HCT116 (cell line): ENCODE results near the gene ATF2. TPM values are rescaled to one million over a fixed set of nuclear protein-coding genes. Genes with fewer than 3 reads are reported as not detected.

ENCODE experiments used
- ATAC-seq: fragments of 200-7000 bp; cut with Tn5 transposase; 2 replicates; pipeline ENCODE4 v1.9.1; 2020; ENCODE audit warnings: mild to moderate bottlenecking, moderate library complexity
- BruUV-seq: library from RNA; stranded (reverse); fragments of 400-500 nt; replicated peaks from 2 replicates; lab custom pipeline; 2021; lab: Mats Ljungman, UMichigan
- CTCF ChIA-PET: fragments of 300-600 bp; sonication (Branson Sonifier 250); formaldehyde crosslinking; loops from one replicate; lab custom pipeline; 2021; ENCODE audit warnings: antibody characterized with exemption; lab: Charles Lee
- POLR2A ChIA-PET: fragments of 300-600, 350-600 bp; sonication (Branson Sonifier 250); formaldehyde crosslinking; loops from one replicate; lab custom pipeline; 2021; ENCODE audit warnings: antibody characterized with exemption; lab: Charles Lee
- RAD21 ChIA-PET, 2 experiments: fragments of 300-600 bp; sonication (Branson Sonifier 250); formaldehyde crosslinking; loops; one replicate each; lab custom pipeline; 2023; ENCODE audit warnings: low total read pairs in 2 of 2; ENCODE audit not compliant: uncharacterized antibody in 2 of 2, unreplicated experiment in 2 of 2, low non-redundant PET in 1 of 2; lab: Charles Lee
- DNase-seq: peaks from one replicate; pipeline ENCODE4 v3.0.0-alpha.2; 2010; ENCODE audit warnings: low read depth, low spot score
- H2AFZ ChIP-seq: fragments of 200-600 bp; shearing (Covaris generic), sonication (generic); 2 replicates; pipeline ENCODE4 v1.6.1; 2017; ENCODE audit warnings: low read depth, mixed run types, mixed read lengths, antibody characterized with exemption, low read length; ENCODE audit not compliant: poor library complexity, severe bottlenecking
- H3K27ac ChIP-seq: 2 replicates; pipeline ENCODE4 v1.5.1; 2012; ENCODE audit warnings: low read depth, low read length
- H3K27me3 ChIP-seq: fragments of 200-600 bp; sonication (generic); 2 replicates; pipeline ENCODE4 v1.6.1; 2016; ENCODE audit warnings: mixed run types, low read length, mixed read lengths; ENCODE audit not compliant: insufficient read depth
- H3K36me3 ChIP-seq, 2 experiments: fragments of 200-500 bp in 1 of 2; fragments of 200-600 bp in 1 of 2; sonication (Bioruptor generic) in 1 of 2; sonication (generic) in 1 of 2; 2 replicates each; pipeline versions ENCODE4 v1.5.1 to v1.6.1; 2014 to 2016; ENCODE audit warnings: low read length in 2 of 2, inconsistent platforms in 1 of 2, mixed read lengths in 1 of 2, mixed run types in 1 of 2; ENCODE audit not compliant: insufficient read depth in 2 of 2, control insufficient read depth in 1 of 2
- H3K4me1 ChIP-seq, 2 experiments: fragments of 200-600 bp in 1 of 2; sonication (generic) in 1 of 2; 2 replicates each; pipeline versions ENCODE4 v1.5.1 to v1.6.1; 2012 to 2017; ENCODE audit warnings: low read length in 2 of 2, inconsistent platforms in 1 of 2, mild to moderate bottlenecking in 1 of 2, mixed read lengths in 1 of 2, mixed run types in 1 of 2, moderate library complexity in 1 of 2; ENCODE audit not compliant: insufficient read depth in 2 of 2, control insufficient read depth in 1 of 2
- H3K4me2 ChIP-seq: fragments of 200-600 bp; sonication (generic); 2 replicates; pipeline ENCODE4 v1.6.1; 2017; ENCODE audit warnings: mixed run types, low read length, mixed read lengths
- H3K4me3 ChIP-seq, 2 experiments: fragments of 200-600 bp in 1 of 2; sonication (generic) in 1 of 2; replicated peaks in 1 of 2; 2 replicates each; pipeline ENCODE4 v1.5.1; 2011 to 2016; ENCODE audit warnings: low read length in 2 of 2, control low read depth in 1 of 2, low read depth in 1 of 2, mild to moderate bottlenecking in 1 of 2, mixed read lengths in 1 of 2, mixed run types in 1 of 2
- H3K79me2 ChIP-seq: fragments of 200-600 bp; sonication (generic); 2 replicates; pipeline ENCODE4 v1.6.1; 2017; ENCODE audit warnings: mild to moderate bottlenecking, mixed run types, low read length, moderate library complexity, mixed read lengths; ENCODE audit not compliant: insufficient read depth
- H3K9ac ChIP-seq: fragments of 200-600 bp; sonication (generic); 2 replicates; pipeline ENCODE4 v1.6.1; 2016; ENCODE audit warnings: low read length, mixed read lengths
- H3K9me2 ChIP-seq: fragments of 200-600 bp; sonication (generic), shearing (Covaris generic); 2 replicates; pipeline ENCODE4 v1.6.1; 2017; ENCODE audit warnings: mixed run types, mild to moderate bottlenecking, moderate library complexity; ENCODE audit not compliant: insufficient read depth
- H3K9me3 ChIP-seq, 2 experiments: fragments of 200-500 bp in 1 of 2; fragments of 200-600 bp in 1 of 2; sonication (Bioruptor generic) in 1 of 2; sonication (generic) in 1 of 2; 2 replicates each; pipeline ENCODE4 v1.6.1; 2014 to 2017; ENCODE audit warnings: low read length in 2 of 2, mixed read lengths in 2 of 2, inconsistent platforms in 1 of 2, low read depth in 1 of 2, mild to moderate bottlenecking in 1 of 2, mixed run types in 1 of 2, moderate library complexity in 1 of 2; ENCODE audit not compliant: control insufficient read depth in 1 of 2, insufficient read depth in 1 of 2
- H4K20me1 ChIP-seq: fragments of 200-600 bp; sonication (generic), shearing (Covaris generic); 2 replicates; pipeline ENCODE4 v1.6.1; 2017; ENCODE audit warnings: mixed run types, mild to moderate bottlenecking, moderate library complexity; ENCODE audit not compliant: insufficient read depth
- CBX3 ChIP-seq: IDR thresholded peaks from 2 replicates; pipeline ENCODE4 v1.6.1; 2012; ENCODE audit warnings: low read depth
- CEBPB ChIP-seq: IDR thresholded peaks from 2 replicates; pipeline ENCODE4 v1.6.1; 2012; ENCODE audit warnings: low read depth
- EGR1 ChIP-seq: IDR thresholded peaks from 2 replicates; pipeline ENCODE4 v1.6.1; 2012; ENCODE audit warnings: low read depth
- EZH2 ChIP-seq: fragments of 200-600 bp; sonication (generic); IDR thresholded peaks from 2 replicates; pipeline ENCODE4 v1.6.1; 2017; ENCODE audit warnings: antibody characterized with exemption, mixed run types
- EZH2phosphoT487 ChIP-seq: fragments of 200-600 bp; IDR thresholded peaks from 2 replicates; pipeline ENCODE4 v1.6.1; 2018; ENCODE audit warnings: antibody characterized with exemption, borderline replicate concordance
- POLR2A ChIP-seq: IDR thresholded peaks from 2 replicates; pipeline ENCODE4 v1.7.0; 2011; ENCODE audit warnings: borderline replicate concordance; ENCODE audit not compliant: insufficient read depth, insufficient read length; ENCODE audit errors: extremely low read depth
- RAD21 ChIP-seq: IDR thresholded peaks from 2 replicates; pipeline ENCODE4 v1.6.1; 2012; ENCODE audit warnings: low read depth, mild to moderate bottlenecking
- SRF ChIP-seq: IDR thresholded peaks from 2 replicates; pipeline ENCODE4 v1.6.1; 2012; ENCODE audit warnings: low read depth
- YY1 ChIP-seq: IDR thresholded peaks from 2 replicates; pipeline ENCODE4 v1.6.1; 2011; ENCODE audit warnings: low read length, low read depth, moderate library complexity, mild to moderate bottlenecking; ENCODE audit not compliant: insufficient replicate concordance; ENCODE audit errors: extremely low read depth
- ZFX ChIP-seq: fragments of 450-650 bp; IDR thresholded peaks from 2 replicates; pipeline ENCODE4 v1.6.1; 2017
- ZNF274 ChIP-seq: fragments of 200-500 bp; sonication (Bioruptor generic); IDR thresholded peaks from 2 replicates; pipeline ENCODE4 v1.6.1; 2014; ENCODE audit warnings: mild to moderate bottlenecking, low read depth, low read length, inconsistent platforms
- intact Hi-C: fragments of 100-400 bp; cut with micrococcal nuclease; formaldehyde crosslinking; loops from 2 replicates; pipeline ENCODE4 v1.10.0; 2022
- total RNA-seq: library from RNA; stranded (reverse); gene quantifications from one replicate; pipeline ENCODE4 v1.2.1, GENCODE V29; 2021; ENCODE audit not compliant: unreplicated experiment
- TF ChIP-seq, protein P1 (sequence below): IDR thresholded peaks from 2 replicates; pipeline ENCODE4 v1.6.1; 2011; ENCODE audit warnings: mild to moderate bottlenecking, low read length, moderate library complexity; ENCODE audit not compliant: insufficient replicate concordance; ENCODE audit errors: extremely low read depth
- TF ChIP-seq, protein P2 (sequence below): IDR thresholded peaks from 2 replicates; pipeline ENCODE4 v1.6.1; 2012
- TF ChIP-seq, protein P3 (sequence below): IDR thresholded peaks from 2 replicates; pipeline ENCODE4 v1.6.1; 2012; ENCODE audit warnings: low read depth

The ATF2 gene
- total RNA-seq, 1 experiment from 2014 or later = 29.6 TPM

DNA sequence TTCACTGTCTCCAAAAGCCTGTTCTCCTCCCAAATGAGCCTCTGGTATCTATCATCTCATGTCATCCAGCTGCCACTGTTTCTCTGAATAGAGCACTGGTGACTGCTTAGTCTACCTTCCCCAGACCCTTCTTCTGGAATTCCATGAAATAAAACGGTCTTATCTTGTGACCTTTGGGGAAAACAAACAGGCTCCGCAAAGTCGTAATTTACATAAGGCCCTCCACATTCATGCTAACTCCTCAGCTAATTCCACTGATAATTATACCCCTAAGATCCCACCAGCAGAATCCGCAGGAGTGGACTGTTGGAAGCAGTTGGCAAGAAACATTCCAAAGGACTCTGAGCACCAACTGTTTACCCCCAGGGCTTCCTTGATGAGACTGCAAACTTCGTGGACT is 129.0 kb downstream of the ATF2 start:
- Histone ChIP-seq H3K9me2 (no peaks in the 10 kb centered on the region), H3K4me2 (no peak overlapping the region), H3K9ac (no peak overlapping the region), H3K27ac (no peak overlapping the region), H3K27me3 (no peaks in the 10 kb centered on the region), H3K36me3 (no peaks in the 10 kb centered on the region), H4K20me1 (no peaks in the 10 kb centered on the region), H3K9me3 (no peaks in the 10 kb centered on the region), H2AFZ (no peak overlapping the region), H3K4me3 (no peak overlapping the region), H3K4me1 (no peaks in the 10 kb centered on the region; a peak in 1 of 4 replicates), H3K79me2 (no peaks in the 10 kb centered on the region)
- ChIA-PET CTCF (no interaction called here), RAD21 (no interaction called here), POLR2A (no interaction called here)
- DNase-seq = no peak
- intact Hi-C loops = loop anchor here (5.0 kb wide), 1 partner anchor 1048 kb away; no protein-coding TSS in a partner anchor
- BruUV-seq = no TSS peak
- ATAC-seq = no peak
- no peak for TF ChIP-seq YY1
- TF ChIP-seq CEBPB = no peak
- TF ChIP-seq, protein P1, sequence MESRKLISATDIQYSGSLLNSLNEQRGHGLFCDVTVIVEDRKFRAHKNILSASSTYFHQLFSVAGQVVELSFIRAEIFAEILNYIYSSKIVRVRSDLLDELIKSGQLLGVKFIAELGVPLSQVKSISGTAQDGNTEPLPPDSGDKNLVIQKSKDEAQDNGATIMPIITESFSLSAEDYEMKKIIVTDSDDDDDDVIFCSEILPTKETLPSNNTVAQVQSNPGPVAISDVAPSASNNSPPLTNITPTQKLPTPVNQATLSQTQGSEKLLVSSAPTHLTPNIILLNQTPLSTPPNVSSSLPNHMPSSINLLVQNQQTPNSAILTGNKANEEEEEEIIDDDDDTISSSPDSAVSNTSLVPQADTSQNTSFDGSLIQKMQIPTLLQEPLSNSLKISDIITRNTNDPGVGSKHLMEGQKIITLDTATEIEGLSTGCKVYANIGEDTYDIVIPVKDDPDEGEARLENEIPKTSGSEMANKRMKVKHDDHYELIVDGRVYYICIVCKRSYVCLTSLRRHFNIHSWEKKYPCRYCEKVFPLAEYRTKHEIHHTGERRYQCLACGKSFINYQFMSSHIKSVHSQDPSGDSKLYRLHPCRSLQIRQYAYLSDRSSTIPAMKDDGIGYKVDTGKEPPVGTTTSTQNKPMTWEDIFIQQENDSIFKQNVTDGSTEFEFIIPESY = no peak
- no peak for TF ChIP-seq EZH2
- TF ChIP-seq SRF = no peak
- TF ChIP-seq EGR1 = no peak
- TF ChIP-seq ZNF274 = no peak
- no peak for TF ChIP-seq EZH2phosphoT487
- TF ChIP-seq, protein P2, sequence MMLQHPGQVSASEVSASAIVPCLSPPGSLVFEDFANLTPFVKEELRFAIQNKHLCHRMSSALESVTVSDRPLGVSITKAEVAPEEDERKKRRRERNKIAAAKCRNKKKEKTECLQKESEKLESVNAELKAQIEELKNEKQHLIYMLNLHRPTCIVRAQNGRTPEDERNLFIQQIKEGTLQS = no peak
- TF ChIP-seq POLR2A = no peak
- TF ChIP-seq, protein P3, sequence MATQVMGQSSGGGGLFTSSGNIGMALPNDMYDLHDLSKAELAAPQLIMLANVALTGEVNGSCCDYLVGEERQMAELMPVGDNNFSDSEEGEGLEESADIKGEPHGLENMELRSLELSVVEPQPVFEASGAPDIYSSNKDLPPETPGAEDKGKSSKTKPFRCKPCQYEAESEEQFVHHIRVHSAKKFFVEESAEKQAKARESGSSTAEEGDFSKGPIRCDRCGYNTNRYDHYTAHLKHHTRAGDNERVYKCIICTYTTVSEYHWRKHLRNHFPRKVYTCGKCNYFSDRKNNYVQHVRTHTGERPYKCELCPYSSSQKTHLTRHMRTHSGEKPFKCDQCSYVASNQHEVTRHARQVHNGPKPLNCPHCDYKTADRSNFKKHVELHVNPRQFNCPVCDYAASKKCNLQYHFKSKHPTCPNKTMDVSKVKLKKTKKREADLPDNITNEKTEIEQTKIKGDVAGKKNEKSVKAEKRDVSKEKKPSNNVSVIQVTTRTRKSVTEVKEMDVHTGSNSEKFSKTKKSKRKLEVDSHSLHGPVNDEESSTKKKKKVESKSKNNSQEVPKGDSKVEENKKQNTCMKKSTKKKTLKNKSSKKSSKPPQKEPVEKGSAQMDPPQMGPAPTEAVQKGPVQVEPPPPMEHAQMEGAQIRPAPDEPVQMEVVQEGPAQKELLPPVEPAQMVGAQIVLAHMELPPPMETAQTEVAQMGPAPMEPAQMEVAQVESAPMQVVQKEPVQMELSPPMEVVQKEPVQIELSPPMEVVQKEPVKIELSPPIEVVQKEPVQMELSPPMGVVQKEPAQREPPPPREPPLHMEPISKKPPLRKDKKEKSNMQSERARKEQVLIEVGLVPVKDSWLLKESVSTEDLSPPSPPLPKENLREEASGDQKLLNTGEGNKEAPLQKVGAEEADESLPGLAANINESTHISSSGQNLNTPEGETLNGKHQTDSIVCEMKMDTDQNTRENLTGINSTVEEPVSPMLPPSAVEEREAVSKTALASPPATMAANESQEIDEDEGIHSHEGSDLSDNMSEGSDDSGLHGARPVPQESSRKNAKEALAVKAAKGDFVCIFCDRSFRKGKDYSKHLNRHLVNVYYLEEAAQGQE = no peak
- no peak for TF ChIP-seq RAD21
- no peak for TF ChIP-seq ZFX
- no peak for TF ChIP-seq CBX3
